ENCODE data around the gene MAPK14. TPM values are rescaled to one million over a fixed set of nuclear protein-coding genes. Genes with fewer than 3 reads are reported as not detected.

Gene MAPK14
- total and polyA plus RNA-seq, 9 of the 15 experiments (the other 6 are each of a cell fraction or from before 2014, with no cell fraction given) = 8.8 to 62.7 (median 35.5) TPM

- TF ChIP-seq DEAF1 (CRISPR knock-in tag; IDR thresholded peaks at IDR 0.05) (peak; percentile 62), KLF16 (IDR thresholded peaks at IDR 0.05) (0 out of 2 replicates have a peak, but pooled peaks have one; percentile 71), GATA2 (CRISPR knock-in tag; IDR thresholded peaks at IDR 0.05) (no peak), TBL1XR1 (IDR thresholded peaks at IDR 0.05; ENCODE audit: low read length in 2 of 2) (peak in 1 of 2 experiments; percentile 66; a peak in 2 of 4 replicates), ETV1 (tag; conservative IDR thresholded peaks at IDR 0.05; ENCODE audit: low read depth) (peak; percentile 41; the same call in 1 of the 2 replicates), E2F6 (IDR thresholded peaks at IDR 0.05; ENCODE audit: borderline replicate concordance in 1 of 2, extremely low read depth in 1 of 2, insufficient read depth in 1 of 2, insufficient read length in 1 of 2, low read depth in 1 of 2, low read length in 1 of 2, poor library complexity in 1 of 2, severe bottlenecking in 1 of 2) (peak in 1 of 2 experiments; percentile 32), SMARCC2 (IDR thresholded peaks at IDR 0.05; ENCODE audit: low read depth) (no peak), SREBF2 (CRISPR knock-in tag; IDR thresholded peaks at IDR 0.05) (no peak), OTX1 (CRISPR knock-in tag; IDR thresholded peaks at IDR 0.05) (peak; percentile 72), L3MBTL2 (IDR thresholded peaks at IDR 0.05) (peak; percentile 48; the same call in 1 of the 2 replicates), FOSL1 (tag; conservative IDR thresholded peaks at IDR 0.05) (no peak), MCM7 (IDR thresholded peaks at IDR 0.05) (no peak), MAX (CRISPR knock-in tag; IDR thresholded peaks at IDR 0.05) (peak; percentile 21; the same call in 1 of the 2 replicates), TEAD1 (CRISPR knock-in tag; IDR thresholded peaks at IDR 0.05) (0 out of 4 replicates have a peak, but pooled peaks of 1 of the 2 experiments have one; percentile 45), ZNF592 (IDR thresholded peaks at IDR 0.05) (0 out of 2 replicates have a peak, but pooled peaks have one; percentile 26), ZBTB7A (IDR thresholded peaks at IDR 0.05; ENCODE audit: borderline replicate concordance, control insufficient read depth, low read depth, low read length) (peak; percentile 57; the same call in 1 of the 2 replicates), ZNF740 (CRISPR knock-in tag; IDR thresholded peaks at IDR 0.05) (peak; percentile 65), ZNF740 (tag; IDR thresholded peaks at IDR 0.05) (peak in 1 of 2 experiments; percentile 41; a peak in 1 of 4 replicates)
These were observed 95.9 kb downstream of the MAPK14 start (continued) for GRCh38 chr6:36123270-36124139.
